Heart right ventricle (tissue), 16 donors: ENCODE data around the gene FZR1. TPM values are rescaled to one million over a fixed set of nuclear protein-coding genes. Genes with fewer than 3 reads are reported as not detected.

Source experiments
- ATAC-seq, 8 donors: fragments of 200-7000 bp; cut with Tn5 transposase; one replicate each; pipeline ENCODE4 v1.9.1; 2020; ENCODE audit warnings: mild to moderate bottlenecking in 8 of 8, moderate library complexity in 8 of 8, moderate number of reproducible peaks in 1 of 8
- DNase-seq, 2 donors: peaks; one replicate each; pipeline ENCODE4 v3.0.0-alpha.2; 2020
- H3K27ac ChIP-seq, 10 donors: fragments of 200-600 bp; sonication (generic) in 2 of 10; one replicate each; pipeline versions ENCODE4 v1.5.0 to v1.8.0; 2020 to 2022; ENCODE audit warnings: mild to moderate bottlenecking in 3 of 10
- H3K27me3 ChIP-seq, 7 donors: fragments of 200-600 bp; one replicate each; pipeline ENCODE4 v1.8.0; 2021 to 2022; ENCODE audit warnings: mild to moderate bottlenecking in 2 of 7
- H3K36me3 ChIP-seq, 9 donors: fragments of 200-600 bp; sonication (generic) in 1 of 9; one replicate each; pipeline versions ENCODE4 v1.5.0 to v1.8.0; 2020 to 2022; ENCODE audit warnings: mild to moderate bottlenecking in 2 of 9
- H3K4me1 ChIP-seq, 9 donors: fragments of 200-600 bp; sonication (generic) in 1 of 9; one replicate each; pipeline versions ENCODE4 v1.5.0 to v1.8.0; 2020 to 2022; ENCODE audit warnings: mild to moderate bottlenecking in 4 of 9
- H3K4me3 ChIP-seq, 10 donors: fragments of 200-600 bp; sonication (generic) in 2 of 10; one replicate each; pipeline versions ENCODE4 v1.5.0 to v1.8.0; 2020 to 2022; ENCODE audit warnings: mild to moderate bottlenecking in 7 of 10, moderate library complexity in 2 of 10
- H3K9me3 ChIP-seq, 11 donors: fragments of 200-600 bp in 10 of 11; sonication (generic) in 2 of 11; one replicate each; pipeline versions ENCODE4 v1.5.0 to v1.8.0; 2013 to 2022; ENCODE audit warnings: mild to moderate bottlenecking in 2 of 11, control low read depth in 1 of 11, moderate library complexity in 1 of 11
- CTCF ChIP-seq, 9 donors: fragments of 200-600 bp; sonication (generic) in 2 of 9; IDR thresholded peaks; one replicate each; pipeline versions ENCODE4 v1.5.0 to v1.8.0; 2021 to 2022; ENCODE audit warnings: antibody characterized with exemption in 9 of 9, mild to moderate bottlenecking in 5 of 9, moderate library complexity in 1 of 9
- WGBS, 2 donors: extraction: QIAGEN DNeasy Blood & Tissue Kit; methylation state at CpG; one replicate each; pipeline ENCODE4 v1.1.7; 2013; ENCODE audit warnings: inconsistent platforms in 1 of 2; 5-methylcytosine and 5-hydroxymethylcytosine counted together
- intact Hi-C, 10 donors: fragments of 100-400 bp; cut with DNase I; formaldehyde crosslinking; loops; one replicate each; pipeline versions ENCODE4 v1.11.1 to v1.14.2; 2022
- polyA plus RNA-seq, 2 donors: library from polyadenylated mRNA; stranded (reverse); fragments of 200-250 nt; gene quantifications; one replicate each; pipeline ENCODE4 v1.2.3, GENCODE V29; 2013
- total RNA-seq, 10 donors: library from RNA; stranded (reverse); fragmentation: NEBNext Ultra II Directional in 3 of 10; extraction: Animal tissue kit (Norgen Biotek cat#: 25700) in 3 of 10; gene quantifications; one replicate each; pipeline versions ENCODE4 v1.2.1 to v1.2.4, GENCODE V29; 2021 to 2023
- donor health status: Arrhythmogenic right ventricular cardiomyopathy.
- donor health status: ischemic (EF 13 %, LVEDD 7.1; RV severe dilation, severe dysfunction).
- donor health status: healthy with polysubstance abuse.
- donor health status: DM: no; HTN: yes; CAD: no.
- donor health status: DM: no; HTN: no; CAD: no.
- donor health status: ischemic (EF 25% LVEDD 6.9; RV normal size, moderate dysfunction).
- donor health status: ischemic (EF 25% LVEDD 5.7; RV mildly dilated, moderate dysfunction).
- donor health status: healthy.
- donor health status: DM: yes; HTN: yes; CAD: no.
- donor health status: Ischemic cardiomyopathy.
- donor health status: ischemic (EF 35%, LVEDD 5.7; RV mildly dilated, moderate dysfunction).
- donor health status: nonischemic (EF 11% LVEDD 7.7; RV severe dilation, severe dysfunction).
- donor health status: DM: yes; HTN: yes; CAD: no.
- donor health status: PGD.
- donor health status: ischemic (EF 29% LVEDD 5.4; RV normal size, mild dysfunction).
- donor health status: nonischemic (EF 23%, LVEDD 6.1; RV moderate dilation, normal function).

The FZR1 gene
- total and polyA plus RNA-seq, 12 donors: 13.5 to 30.8 (median 24.7) TPM

GRCh38 chr19:3544742-3545668, 38.9 kb downstream of the FZR1 start:
- intact Hi-C loops: loop anchor here in 9 of 10 donors (1.0 to 10.0 kb wide), 7 partner anchors 70 to 162 kb away; partner anchors contain the start of genes TJP3 (in 4 of the 9), PIP5K1C (in 3 of the 9) and CACTIN (in 1 of the 9)

GRCh38 chr19:3545669-3546034, 39.5 kb downstream of the FZR1 start:
- no peak for TF ChIP-seq CTCF (IDR thresholded peaks at IDR 0.05)
- Histone ChIP-seq H3K9me3 (no peaks in the 10 kb centered on the region), H3K4me3 (no peak overlapping the region), H3K27ac (no peak overlapping the region), H3K36me3 (peaks cover 0 to 63% (median 0%) of the 10 kb centered on the region in 9 donors), H3K27me3 (no peaks in the 10 kb centered on the region), H3K4me1 (peaks cover 0 to 17% (median 0%) of the 10 kb centered on the region in 9 donors)
- intact Hi-C loops: loop anchor here in 9 of 10 donors (1.0 to 10.0 kb wide), 6 partner anchors 69 to 162 kb away; partner anchors contain the start of genes TJP3 (in 4 of the 9) and PIP5K1C (in 3 of the 9)
- DNase-seq (no peak), ATAC-seq (no peak)
- WGBS, 2 donors: 81 to 87% methylated on average over 10 of the region's 10 CpGs

More at GRCh38 chr19:3544742-3545668, 38.9 kb downstream of the FZR1 start:
- 68 to 69% methylated on average over 29 to 30 of the region's 30 CpGs for WGBS, 2 donors
- TF ChIP-seq CTCF (IDR thresholded peaks at IDR 0.05): peak; percentile 87 to 98 (median 92)
- ATAC-seq: peak; percentile 51 to 72 (median 68)
- Histone ChIP-seq H3K36me3 (peaks cover 0 to 61% (median 0%) of the 10 kb centered on the region in 9 donors), H3K27me3 (no peaks in the 10 kb centered on the region), H3K4me3 (no peak overlapping the region), H3K27ac (no peak overlapping the region), H3K9me3 (no peaks in the 10 kb centered on the region), H3K4me1 (peaks cover 0 to 17% (median 0%) of the 10 kb centered on the region in 9 donors)
- DNase-seq: peak; percentile 64 to 83

GRCh38 chr19:3546119-3546518, 40.0 kb downstream of the FZR1 start:
- Histone ChIP-seq H3K4me3 (no peak overlapping the region), H3K9me3 (no peaks in the 10 kb centered on the region), H3K4me1 (peaks cover 0 to 17% (median 0%) of the 10 kb centered on the region in 9 donors), H3K27ac (no peak overlapping the region), H3K27me3 (no peaks in the 10 kb centered on the region), H3K36me3 (peaks cover 0 to 68% (median 0%) of the 10 kb centered on the region in 9 donors)
- DNase-seq (no peak), ATAC-seq (no peak)
- 92 to 95% methylated on average over 23 of the region's 23 CpGs for WGBS, 2 donors
- intact Hi-C loops: loop anchor here in 7 of 10 donors (5.0 to 10.0 kb wide), 4 partner anchors 69 to 161 kb away; partner anchors contain the start of genes TJP3 (in 4 of the 7) and PIP5K1C (in 3 of the 7)
- no peak for TF ChIP-seq CTCF (IDR thresholded peaks at IDR 0.05)

- H3K27me3 ChIP-seq: no peaks in the 10 kb centered on the region
- TF ChIP-seq CTCF (IDR thresholded peaks at IDR 0.05): peak; percentile 17 to 62 (median 48)
- intact Hi-C loops: loop anchor here in 7 of 10 donors (5.0 to 10.0 kb wide), 4 partner anchors 67 to 160 kb away; partner anchors contain the start of genes TJP3 (in 4 of the 7) and PIP5K1C (in 3 of the 7)
- peaks cover 0 to 64% (median 0%) of the 10 kb centered on the region in 9 donors for H3K36me3 ChIP-seq
- no peak overlapping the region for H3K27ac ChIP-seq
- H3K4me3 ChIP-seq: no peak overlapping the region
- H3K4me1 ChIP-seq: peaks cover 0 to 18% (median 0%) of the 10 kb centered on the region in 9 donors
- DNase-seq (no peak), ATAC-seq (no peak)
- 89 to 90% methylated on average over 15 of the region's 15 CpGs for WGBS, 2 donors
- H3K9me3 ChIP-seq: no peaks in the 10 kb centered on the region
Observed at GRCh38 chr19:3547301-3547731, 41.2 kb downstream of the FZR1 start.
